ENCODE data around the gene DEPDC5. TPM values are rescaled to one million over a fixed set of nuclear protein-coding genes. Genes with fewer than 3 reads are reported as not detected.
"Not testable (repeated sequence)": the region's sequence is repeated elsewhere in the genome, so short reads cannot be mapped to it uniquely, and the experiment has no call there.

Gene DEPDC5
- total RNA-seq, 4 donors from 2014 or later: 6.6 to 12.2 (median 10.4) TPM

GRCh38 chr22:31800065-31800464, 46.2 kb downstream of the DEPDC5 start:
- H3K36me3 ChIP-seq: peaks cover 3 to 73% of the 10 kb centered on the region in 2 donors
- H3K27ac ChIP-seq: no peak overlapping the region
- ATAC-seq: no peak
- no peak overlapping the region for H3K4me3 ChIP-seq
- H3K27me3 ChIP-seq: no peaks in the 10 kb centered on the region
- intact Hi-C loops (cut with DNase I; ENCODE audit: low total_unique reads) (no loop called here), in situ Hi-C loops (cut with MboI; ENCODE audit: low sequenced_read_pairs in 4 of 4) (no loop called here)
- TF ChIP-seq CTCF (IDR thresholded peaks at IDR 0.05 in 4 of 5, conservative IDR thresholded peaks at IDR 0.05 in 1 of 5) (no peak), POLR2A (IDR thresholded peaks at IDR 0.05) (no peak)
- no peaks in the 10 kb centered on the region for H3K9me3 ChIP-seq
- no peaks in the 10 kb centered on the region for H3K4me1 ChIP-seq
- no peak for DNase-seq

- H3K27me3 ChIP-seq; H3K4me3 ChIP-seq; DNase-seq; intact Hi-C loops (cut with DNase I; ENCODE audit: low total_unique reads); H3K9me3 ChIP-seq; ATAC-seq; H3K4me1 ChIP-seq; in situ Hi-C loops (cut with MboI; ENCODE audit: low sequenced_read_pairs in 4 of 4); H3K27ac ChIP-seq: not testable (repeated sequence)
- H3K36me3 ChIP-seq: peaks cover 3 to 80% of the 10 kb centered on the region in 2 donors
Observed at GRCh38 chr22:31800861-31801260, 47.0 kb downstream of the DEPDC5 start.

- Histone ChIP-seq H3K9me3 (no peaks in the 10 kb centered on the region), H3K4me1 (no peaks in the 10 kb centered on the region), H3K27ac (no peak overlapping the region), H3K27me3 (no peaks in the 10 kb centered on the region), H3K4me3 (no peak overlapping the region), H3K36me3 (peaks cover 3 to 84% of the 10 kb centered on the region in 2 donors)
- intact Hi-C loops (cut with DNase I; ENCODE audit: low total_unique reads) (no loop called here), in situ Hi-C loops (cut with MboI; ENCODE audit: low sequenced_read_pairs in 4 of 4) (no loop called here)
- ATAC-seq (no peak), DNase-seq (no peak)
- TF ChIP-seq CTCF (IDR thresholded peaks at IDR 0.05 in 4 of 5, conservative IDR thresholded peaks at IDR 0.05 in 1 of 5) (no peak), POLR2A (IDR thresholded peaks at IDR 0.05) (no peak)
Observed at GRCh38 chr22:31802575-31802974, 48.8 kb downstream of the DEPDC5 start.

- H3K4me1 ChIP-seq: no peaks in the 10 kb centered on the region
- H3K9me3 ChIP-seq: no peaks in the 10 kb centered on the region
- ATAC-seq (no peak), DNase-seq (no peak)
- no peak overlapping the region for H3K27ac ChIP-seq
- no peaks in the 10 kb centered on the region for H3K27me3 ChIP-seq
- in situ Hi-C loops (cut with MboI; ENCODE audit: low sequenced_read_pairs in 4 of 4): no loop called here
- no peak overlapping the region for H3K4me3 ChIP-seq
- intact Hi-C loops (cut with DNase I; ENCODE audit: low total_unique reads): no loop called here
- TF ChIP-seq CTCF (IDR thresholded peaks at IDR 0.05 in 4 of 5, conservative IDR thresholded peaks at IDR 0.05 in 1 of 5) (no peak), POLR2A (IDR thresholded peaks at IDR 0.05) (no peak)
- peaks cover 0 to 74% of the 10 kb centered on the region in 2 donors for H3K36me3 ChIP-seq
Observed at GRCh38 chr22:31806751-31807150, 52.9 kb downstream of the DEPDC5 start.

- Histone ChIP-seq H3K9me3 (no peaks in the 10 kb centered on the region), H3K27ac (no peak overlapping the region), H3K27me3 (no peaks in the 10 kb centered on the region), H3K4me1 (no peaks in the 10 kb centered on the region), H3K36me3 (peaks cover 0 to 70% of the 10 kb centered on the region in 2 donors), H3K4me3 (no peak overlapping the region)
- no peak for DNase-seq
- in situ Hi-C loops (cut with MboI; ENCODE audit: low sequenced_read_pairs in 4 of 4): no loop called here
- no peak for ATAC-seq
- TF ChIP-seq POLR2A (IDR thresholded peaks at IDR 0.05): no peak
- no peak for TF ChIP-seq CTCF (IDR thresholded peaks at IDR 0.05 in 4 of 5, conservative IDR thresholded peaks at IDR 0.05 in 1 of 5)
- intact Hi-C loops (cut with DNase I; ENCODE audit: low total_unique reads): no loop called here
Observed at GRCh38 chr22:31812977-31813605, 59.3 kb downstream of the DEPDC5 start.

- H3K36me3 ChIP-seq: peaks cover 0 to 78% of the 10 kb centered on the region in 2 donors
- H3K4me1 ChIP-seq; in situ Hi-C loops (cut with MboI; ENCODE audit: low sequenced_read_pairs in 4 of 4); H3K9me3 ChIP-seq; ATAC-seq; H3K27ac ChIP-seq; intact Hi-C loops (cut with DNase I; ENCODE audit: low total_unique reads); DNase-seq; H3K27me3 ChIP-seq; H3K4me3 ChIP-seq: not testable (repeated sequence)
Observed at GRCh38 chr22:31813898-31814297, 60.1 kb downstream of the DEPDC5 start.

All from gastrocnemius medialis (tissue), 4 donors.